Upper lobe of left lung (tissue), 4 donors: ENCODE data around the gene CIAO2B.

Source experiments
- EP300 ChIP-seq, 4 donors: sonication (generic); formaldehyde crosslinking; IDR thresholded peaks; one replicate each; pipeline ENCODE4 v1.5.1; 2017; ENCODE audit warnings: antibody characterized with exemption in 4 of 4, control low read depth in 2 of 4
- TF ChIP-seq, protein P1 (sequence below), 6 experiments: fragments of 450-650 bp in 4 of 6; fragments of 200-600 bp in 2 of 6; sonication (generic) in 2 of 6; IDR thresholded peaks; one replicate each; pipeline ENCODE4 v1.5.1; 2016 to 2019; ENCODE audit warnings: antibody characterized with exemption in 6 of 6

DNA sequence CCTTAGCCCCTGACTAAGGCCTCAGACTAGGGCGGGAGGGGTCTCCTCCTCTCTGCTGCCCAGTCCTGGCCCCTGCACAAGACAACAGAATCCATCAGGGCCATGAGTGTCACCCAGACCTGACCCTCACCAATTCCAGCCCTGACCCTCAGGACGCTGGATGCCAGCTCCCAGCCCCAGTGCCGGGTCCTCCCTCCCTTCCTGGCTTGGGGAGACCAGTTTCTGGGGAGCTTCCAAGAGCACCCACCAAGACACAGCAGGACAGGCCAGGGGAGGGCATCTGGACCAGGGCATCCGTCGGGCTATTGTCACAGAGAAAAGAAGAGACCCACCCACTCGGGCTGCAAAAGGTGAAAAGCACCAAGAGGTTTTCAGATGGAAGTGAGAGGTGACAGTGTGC, 39.5 kb upstream of the CIAO2B start:
- TF ChIP-seq, protein P1, sequence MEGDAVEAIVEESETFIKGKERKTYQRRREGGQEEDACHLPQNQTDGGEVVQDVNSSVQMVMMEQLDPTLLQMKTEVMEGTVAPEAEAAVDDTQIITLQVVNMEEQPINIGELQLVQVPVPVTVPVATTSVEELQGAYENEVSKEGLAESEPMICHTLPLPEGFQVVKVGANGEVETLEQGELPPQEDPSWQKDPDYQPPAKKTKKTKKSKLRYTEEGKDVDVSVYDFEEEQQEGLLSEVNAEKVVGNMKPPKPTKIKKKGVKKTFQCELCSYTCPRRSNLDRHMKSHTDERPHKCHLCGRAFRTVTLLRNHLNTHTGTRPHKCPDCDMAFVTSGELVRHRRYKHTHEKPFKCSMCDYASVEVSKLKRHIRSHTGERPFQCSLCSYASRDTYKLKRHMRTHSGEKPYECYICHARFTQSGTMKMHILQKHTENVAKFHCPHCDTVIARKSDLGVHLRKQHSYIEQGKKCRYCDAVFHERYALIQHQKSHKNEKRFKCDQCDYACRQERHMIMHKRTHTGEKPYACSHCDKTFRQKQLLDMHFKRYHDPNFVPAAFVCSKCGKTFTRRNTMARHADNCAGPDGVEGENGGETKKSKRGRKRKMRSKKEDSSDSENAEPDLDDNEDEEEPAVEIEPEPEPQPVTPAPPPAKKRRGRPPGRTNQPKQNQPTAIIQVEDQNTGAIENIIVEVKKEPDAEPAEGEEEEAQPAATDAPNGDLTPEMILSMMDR (IDR thresholded peaks at IDR 0.05), result no peak
- no peak for TF ChIP-seq EP300 (IDR thresholded peaks at IDR 0.05)
